GM12878 (cell line): ENCODE results near the gene SLFN14. TPM values are rescaled to one million over a fixed set of nuclear protein-coding genes. Genes with fewer than 3 reads are reported as not detected.
A peak's percentile ranks its signal among the peaks of the same experiment; 100 is the strongest.

Source experiments
- ATF7 ChIP-seq: fragments of 450-650 bp; IDR thresholded peaks from 2 replicates; pipeline ENCODE4 v1.6.1; 2016; ENCODE audit warnings: low read depth, mild to moderate bottlenecking
- BRCA1 ChIP-seq: IDR thresholded peaks from 2 replicates; pipeline ENCODE4 v1.6.1; 2011; ENCODE audit warnings: low read depth, low read length, improper control_type of control experiment
- CBFB ChIP-seq: IDR thresholded peaks from 2 replicates; pipeline ENCODE4 v1.6.1; 2016; ENCODE audit warnings: antibody characterized with exemption, low read depth
- CUX1 ChIP-seq: IDR thresholded peaks from 2 replicates; pipeline ENCODE4 v1.6.1; 2012; ENCODE audit warnings: improper control_type of control experiment, low read depth, low read length; ENCODE audit not compliant: insufficient replicate concordance
- ESRRA ChIP-seq: IDR thresholded peaks from 2 replicates; pipeline ENCODE4 v1.6.1; 2012; ENCODE audit warnings: mild to moderate bottlenecking, low read length, improper control_type of control experiment
- EZH2 ChIP-seq: IDR thresholded peaks from 2 replicates; pipeline ENCODE4 v1.6.1; 2012; ENCODE audit warnings: low read depth, mild to moderate bottlenecking, control low read depth, inconsistent platforms, low read length, borderline replicate concordance; ENCODE audit not compliant: control insufficient read depth
- JUNB ChIP-seq: IDR thresholded peaks from 2 replicates; pipeline ENCODE4 v1.6.1; 2016; ENCODE audit warnings: antibody characterized with exemption, mild to moderate bottlenecking
- MTA3 ChIP-seq: IDR thresholded peaks from 2 replicates; pipeline ENCODE4 v1.6.1; 2012; ENCODE audit warnings: low read length, inconsistent platforms, borderline replicate concordance
- MYC ChIP-seq: IDR thresholded peaks from 2 replicates; pipeline ENCODE4 v1.6.1; 2011; ENCODE audit warnings: mild to moderate bottlenecking, low read length, moderate library complexity, inconsistent platforms; ENCODE audit not compliant: insufficient read depth, insufficient replicate concordance, insufficient read length, severe bottlenecking
- NFYA ChIP-seq: IDR thresholded peaks from 2 replicates; pipeline ENCODE4 v1.6.1; 2011; ENCODE audit warnings: low read depth, mild to moderate bottlenecking, low read length, improper control_type of control experiment, borderline replicate concordance
- NRF1 ChIP-seq: conservative IDR thresholded peaks from 2 replicates; pipeline ENCODE4 v1.6.1; 2011; ENCODE audit warnings: mild to moderate bottlenecking, low read depth, low read length, improper control_type of control experiment
- POLR2AphosphoS5 ChIP-seq: IDR thresholded peaks from 2 replicates; pipeline ENCODE4 v1.6.1; 2011; ENCODE audit warnings: mild to moderate bottlenecking, low read length, inconsistent platforms
- POU2F2 ChIP-seq: IDR thresholded peaks from 3 replicates; pipeline ENCODE4 v1.6.1; 2011; ENCODE audit warnings: low read depth, mild to moderate bottlenecking, low read length, borderline replicate concordance
- PRDM15 ChIP-seq: fragments of 450-650 bp; formaldehyde crosslinking; IDR thresholded peaks from 2 replicates; pipeline ENCODE4 v1.4.0; 2020; ENCODE audit warnings: mild to moderate bottlenecking, moderate library complexity
- RAD51 ChIP-seq: fragments of 450-650 bp; IDR thresholded peaks from 2 replicates; pipeline ENCODE4 v1.6.1; 2016; ENCODE audit warnings: moderate library complexity, mild to moderate bottlenecking, inconsistent platforms
- RELA ChIP-seq: fragments of 450-650 bp; IDR thresholded peaks from 2 replicates; pipeline ENCODE4 v1.8.0; 2014; ENCODE audit warnings: borderline replicate concordance; ENCODE audit not compliant: partially characterized antibody
- SMARCA5 ChIP-seq: fragments of 450-650 bp; IDR thresholded peaks from 2 replicates; pipeline ENCODE4 v1.6.1; 2017; ENCODE audit warnings: mild to moderate bottlenecking
- SRF ChIP-seq, 2 experiments: IDR thresholded peaks; 2 replicates each; pipeline ENCODE4 v1.6.1; 2011; ENCODE audit warnings: low read depth in 2 of 2, low read length in 2 of 2, mild to moderate bottlenecking in 1 of 2, moderate library complexity in 1 of 2
- SUPT20H ChIP-seq: IDR thresholded peaks from 2 replicates; pipeline ENCODE4 v1.6.1; 2011; ENCODE audit warnings: low read depth, mild to moderate bottlenecking, low read length, moderate library complexity, borderline replicate concordance; ENCODE audit not compliant: control insufficient read depth
- TCF3 ChIP-seq: IDR thresholded peaks from 2 replicates; pipeline ENCODE4 v1.6.1; 2012; ENCODE audit warnings: low read depth, mild to moderate bottlenecking, low read length, borderline replicate concordance; ENCODE audit not compliant: insufficient read depth
- YBX1 ChIP-seq: fragments of 450-650 bp; IDR thresholded peaks from 2 replicates; pipeline ENCODE4 v1.6.1; 2016; ENCODE audit warnings: antibody characterized with exemption
- polyA plus RNA-seq, 11 experiments: library from polyadenylated mRNA; depleted of rRNA in 4 of 11; unstranded in 6 of 11; stranded (reverse) in 5 of 11; fragments of >200 nt; fragmentation: Nextera tagmentation in 4 of 11; fragmentation: Illumina TruSeq in 1 of 11; extraction: Ambion mirVana in 4 of 11; extraction: Trizol in 1 of 11; gene quantifications; 1 replicate in 1 of 11; 2 replicates in 10 of 11; pipeline versions ENCODE4 v1.2.1 to v1.2.3, GENCODE V29; 2011 to 2016; ENCODE audit warnings: inconsistent platforms in 2 of 11, missing spikeins in 2 of 11, low read depth in 1 of 11
- total RNA-seq, 4 experiments: library from RNA; depleted of rRNA in 3 of 4; stranded (reverse); fragments of >200 nt in 3 of 4; fragmentation: Illumina TruSeq in 1 of 4; extraction: Trizol in 1 of 4; gene quantifications; 2 replicates each; pipeline versions ENCODE4 v1.2.1 to v1.2.3, GENCODE V29; 2013 to 2021

The SLFN14 gene
- total and polyA plus RNA-seq, 10 of the 15 experiments (the other 5 are each of a cell fraction or from before 2014, with no cell fraction given), result 0.06 to 0.11 (median 0.06) TPM; not detected in 7

GRCh38 chr17:35587074-35587961 lies 26.7 kb upstream of the SLFN14 start, which contains the start of gene AP2B1 (continued):
- TF ChIP-seq MYC (no peak), RAD51 (peak; percentile 82), BRCA1 (peak; percentile 80), JUNB (peak; percentile 40; the same call in 1 of the 2 replicates), SUPT20H (no peak), NRF1 (0 out of 2 replicates have a peak, but pooled peaks have one; percentile 15), CUX1 (no peak), SMARCA5 (peak; percentile 20; the same call in 1 of the 2 replicates), MTA3 (no peak), RELA (peak; percentile 94), EZH2 (no peak), NFYA (no peak), ATF7 (peak; percentile 99), YBX1 (no peak), SRF (IDR thresholded peaks at IDR 0.05; ENCODE audit: low read depth in 2 of 2, low read length in 2 of 2) (peak; percentile 33 to 94; a peak in 3 of 4 replicates), CBFB (peak; percentile 75), TCF3 (0 out of 2 replicates have a peak, but pooled peaks have one; percentile 18), POLR2AphosphoS5 (peak; percentile 80), POU2F2 (peak; percentile 48; the same call in 1 of the 3 replicates), ESRRA (peak; percentile 50), PRDM15 (peak; percentile 81; the same call in 1 of the 2 replicates)
